HG03039 (cell line): ENCODE measurements around the gene ITGA2B.
A peak's percentile ranks its signal among the peaks of the same experiment; 100 is the strongest.
"Not testable (repeated sequence)": the region's sequence is repeated elsewhere in the genome, so short reads cannot be mapped to it uniquely, and the experiment has no call there.

Experiments
- ATAC-seq: cut with Tn5 transposase; IDR thresholded peaks from one replicate; pipeline ENCODE4 v1.9.1; 2021; ENCODE audit warnings: mild to moderate bottlenecking, moderate library complexity; ENCODE audit not compliant: unreplicated experiment

ITGA2B gene

DNA sequence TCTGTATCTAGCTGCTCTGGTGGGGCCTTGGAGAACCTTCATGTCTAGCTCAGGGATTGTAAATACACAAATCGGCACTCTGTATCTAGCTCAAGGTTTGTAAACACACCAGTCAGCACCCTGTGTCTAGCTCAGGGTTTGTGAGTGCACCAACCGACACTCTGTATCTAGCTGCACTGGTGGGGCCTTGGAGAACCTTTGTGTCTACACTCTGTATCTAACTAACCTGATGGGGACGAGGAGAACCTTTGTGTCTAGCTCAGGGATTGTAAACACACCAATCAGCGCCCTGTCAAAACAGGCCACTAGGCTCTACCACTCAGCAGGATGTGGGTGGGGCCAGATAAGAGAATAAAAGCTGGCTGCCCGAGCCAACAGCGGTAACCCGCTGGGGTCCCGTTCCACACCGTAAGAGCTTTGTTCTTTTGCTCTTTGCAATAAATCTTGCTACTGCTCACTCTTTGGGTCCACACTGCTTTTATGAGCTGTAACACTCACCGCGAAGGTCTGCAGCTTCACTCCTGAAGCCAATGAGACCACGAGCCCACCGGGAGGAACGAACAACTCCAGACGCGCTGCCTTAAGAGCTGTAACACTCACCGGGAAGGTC, 19.9 kb downstream of the ITGA2B start:
- not testable (repeated sequence) for ATAC-seq

DNA sequence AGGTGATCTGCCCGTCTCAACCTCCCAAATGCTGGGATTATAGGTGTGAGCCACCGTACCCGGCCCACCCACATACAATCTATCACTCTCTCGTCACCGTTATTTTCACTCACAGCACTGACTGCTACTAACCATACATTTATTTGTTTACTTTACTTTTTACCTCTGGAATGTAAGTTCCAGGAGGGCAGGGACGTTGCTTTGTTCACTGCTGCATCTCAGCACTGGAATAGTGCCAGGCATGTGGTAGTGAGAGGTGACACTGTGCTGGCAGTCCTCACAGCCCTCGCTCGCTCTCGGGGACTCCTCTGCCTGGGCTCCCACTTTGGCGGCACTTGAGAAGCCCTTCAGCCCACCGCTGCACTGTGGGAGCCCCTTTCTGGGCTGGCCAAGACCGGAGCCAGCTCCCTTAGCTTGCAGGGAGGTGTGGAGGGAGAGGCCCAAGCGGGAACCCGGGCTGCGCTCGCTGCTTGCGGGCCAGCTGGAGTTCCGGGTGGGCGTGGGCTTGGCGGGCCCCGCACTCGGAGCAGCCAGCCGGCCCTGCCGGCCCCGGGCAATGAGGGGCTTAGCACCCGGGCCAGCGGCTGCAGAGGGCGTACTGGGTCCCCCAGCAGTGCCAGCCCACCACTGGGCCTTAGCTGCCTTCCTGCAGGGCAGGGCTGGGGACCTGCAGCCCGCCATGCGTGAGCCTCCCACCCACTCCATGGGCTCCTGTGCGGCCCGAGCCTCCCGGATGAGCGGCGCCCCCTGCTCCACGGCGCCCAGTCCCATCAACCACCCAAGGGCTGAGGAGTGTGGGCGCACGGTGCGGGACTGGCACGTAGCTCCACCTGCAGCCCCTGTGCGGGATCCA, 20.8 kb downstream of the ITGA2B start:
- not testable (repeated sequence) for ATAC-seq

DNA sequence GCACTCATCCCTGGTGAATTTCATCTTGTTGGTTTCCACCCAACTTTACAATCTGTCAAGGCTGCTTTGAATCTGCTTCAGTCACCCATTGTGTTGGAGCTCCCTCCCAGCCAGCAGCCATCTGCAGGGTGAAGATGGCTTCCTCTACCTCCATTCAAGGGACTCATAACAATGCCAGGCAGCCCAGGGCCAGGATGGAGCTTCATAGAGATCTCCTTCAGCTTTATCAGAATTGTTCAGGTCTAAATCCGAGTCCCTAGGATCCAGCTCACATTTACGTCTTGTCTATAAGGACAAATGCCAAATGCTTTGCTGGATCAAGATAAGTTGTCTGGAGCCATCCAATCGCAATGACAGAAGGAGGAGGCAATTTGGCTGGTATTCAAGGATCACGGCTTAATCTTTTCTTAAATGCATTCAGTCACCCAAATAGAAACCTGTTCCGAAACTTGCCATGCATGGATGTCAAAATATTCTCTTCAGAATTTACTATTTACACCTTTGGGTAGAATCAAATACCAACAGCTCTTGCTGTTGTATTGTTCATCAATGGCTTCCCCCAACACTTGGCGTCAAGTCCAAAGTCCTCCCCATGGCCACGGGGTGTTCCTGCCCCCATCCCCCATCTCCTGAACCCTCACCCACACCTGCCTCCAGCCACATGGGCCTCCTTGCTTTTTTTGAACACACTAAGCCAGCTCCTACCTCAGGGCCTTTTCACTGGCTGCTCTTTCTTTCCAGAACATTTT, 22.0 kb downstream of the ITGA2B start:
- no peak for ATAC-seq

DNA sequence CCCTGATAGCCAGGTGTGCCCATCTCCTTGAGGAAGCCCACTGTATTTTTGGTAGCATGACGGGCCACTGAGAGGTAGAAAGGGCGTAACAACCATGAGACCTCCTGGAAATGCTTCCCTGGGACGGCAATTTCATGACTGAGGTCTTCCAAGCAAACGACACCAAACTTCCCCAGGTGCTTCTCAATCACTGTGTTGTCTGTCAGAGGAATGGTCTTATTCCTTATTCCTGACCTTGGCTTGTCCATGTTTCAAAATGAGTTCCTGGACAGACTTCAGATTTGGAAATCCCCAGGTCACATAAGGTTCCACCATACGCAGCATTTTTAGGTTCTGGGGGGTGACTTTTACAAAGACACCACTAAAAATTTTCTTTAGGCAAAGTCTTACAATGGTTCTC, 24.4 kb downstream of the ITGA2B start:
- ATAC-seq: not testable (repeated sequence)

DNA sequence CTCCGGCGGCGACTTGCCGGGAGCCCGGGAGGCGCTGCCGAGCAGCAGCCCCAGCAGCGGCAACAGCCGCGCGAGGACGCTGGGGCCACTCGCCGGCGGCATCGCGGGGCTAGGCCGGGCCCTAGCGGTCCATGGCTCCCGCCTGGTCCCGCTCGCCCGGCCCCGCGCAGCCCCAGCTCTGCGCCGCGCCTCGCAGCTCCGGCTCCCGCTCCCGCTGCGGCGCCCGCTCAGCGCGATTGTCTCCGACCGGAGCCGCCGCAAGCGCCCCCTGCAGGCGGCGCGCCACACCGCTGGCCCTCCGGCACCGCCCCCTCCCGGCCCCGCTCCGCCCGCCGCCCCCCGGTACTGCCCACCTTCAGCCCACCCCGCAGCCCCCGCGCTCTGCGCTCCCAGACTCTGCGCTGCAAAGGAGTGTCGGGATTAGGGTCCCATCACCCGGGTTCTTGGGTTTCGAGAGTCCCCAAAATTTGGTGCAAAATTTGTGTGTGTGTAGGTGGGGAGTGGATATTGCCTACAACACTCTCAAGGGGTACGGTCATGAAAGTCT, 25.8 kb downstream of the ITGA2B start, which contains the start of gene FAM171A2:
Gene FAM171A2, minus strand, starts transcription at position 241 of the 547 bp plus-strand sequence. Its CDS starts 139 bp downstream, at position 102.
- peak; percentile 47 for ATAC-seq

DNA sequence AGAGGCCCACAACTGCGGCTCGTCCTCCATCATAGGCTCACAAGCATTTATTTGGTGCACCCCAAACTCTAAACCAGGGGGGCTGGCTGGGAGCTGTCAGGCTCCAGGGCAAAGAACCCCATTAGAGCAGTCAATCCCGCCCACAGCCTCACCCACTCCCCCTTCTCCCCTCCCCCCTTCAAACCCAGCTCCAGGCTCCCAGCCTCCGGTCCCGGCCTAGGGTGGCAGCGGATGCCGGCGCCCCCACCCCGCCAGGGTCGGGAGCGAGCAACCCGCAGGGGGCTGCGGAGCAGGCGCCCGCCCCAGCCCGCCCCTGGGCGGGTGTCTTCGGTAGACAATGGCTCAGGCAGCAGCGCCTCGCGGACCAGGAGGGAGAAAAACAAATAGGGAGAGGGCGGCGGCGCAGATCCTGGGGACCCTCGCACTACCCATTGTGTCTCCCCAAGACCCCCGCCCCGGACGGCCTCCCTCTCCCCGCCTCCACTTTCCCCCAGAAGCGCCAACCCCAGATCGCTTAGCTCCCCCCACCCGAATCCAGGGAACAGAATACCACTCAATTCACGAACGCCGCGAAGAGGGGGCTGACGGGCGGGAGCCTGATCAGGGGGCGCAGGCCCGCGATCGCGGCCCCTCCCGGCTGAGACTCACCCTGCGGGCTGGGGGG, 26.4 kb downstream of the ITGA2B start:
- ATAC-seq: no peak

DNA sequence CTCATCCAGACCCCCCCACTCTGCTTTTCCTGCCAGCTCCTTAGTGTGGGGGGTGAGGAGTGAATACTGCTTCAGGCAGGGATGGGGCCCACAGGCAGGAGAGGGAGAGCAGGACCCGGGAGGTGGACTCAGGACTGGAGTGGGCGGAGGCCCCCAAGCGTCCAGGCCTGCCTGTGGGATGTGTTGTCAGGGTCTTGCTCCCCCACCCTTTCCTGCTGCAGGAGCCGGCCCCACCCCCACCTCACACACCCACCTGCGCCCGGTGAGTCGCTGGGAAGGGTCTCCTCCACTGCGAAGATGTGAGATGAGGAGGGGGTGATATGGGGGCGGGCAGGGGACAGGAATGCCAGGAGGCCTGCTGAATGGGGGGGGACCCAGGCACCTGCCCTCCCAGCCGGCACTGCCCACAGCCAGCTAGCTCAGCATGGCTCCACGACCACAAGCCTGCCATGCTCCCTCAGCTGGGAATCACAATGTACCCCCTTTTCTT, 26.9 kb downstream of the ITGA2B start:
- no peak for ATAC-seq

DNA sequence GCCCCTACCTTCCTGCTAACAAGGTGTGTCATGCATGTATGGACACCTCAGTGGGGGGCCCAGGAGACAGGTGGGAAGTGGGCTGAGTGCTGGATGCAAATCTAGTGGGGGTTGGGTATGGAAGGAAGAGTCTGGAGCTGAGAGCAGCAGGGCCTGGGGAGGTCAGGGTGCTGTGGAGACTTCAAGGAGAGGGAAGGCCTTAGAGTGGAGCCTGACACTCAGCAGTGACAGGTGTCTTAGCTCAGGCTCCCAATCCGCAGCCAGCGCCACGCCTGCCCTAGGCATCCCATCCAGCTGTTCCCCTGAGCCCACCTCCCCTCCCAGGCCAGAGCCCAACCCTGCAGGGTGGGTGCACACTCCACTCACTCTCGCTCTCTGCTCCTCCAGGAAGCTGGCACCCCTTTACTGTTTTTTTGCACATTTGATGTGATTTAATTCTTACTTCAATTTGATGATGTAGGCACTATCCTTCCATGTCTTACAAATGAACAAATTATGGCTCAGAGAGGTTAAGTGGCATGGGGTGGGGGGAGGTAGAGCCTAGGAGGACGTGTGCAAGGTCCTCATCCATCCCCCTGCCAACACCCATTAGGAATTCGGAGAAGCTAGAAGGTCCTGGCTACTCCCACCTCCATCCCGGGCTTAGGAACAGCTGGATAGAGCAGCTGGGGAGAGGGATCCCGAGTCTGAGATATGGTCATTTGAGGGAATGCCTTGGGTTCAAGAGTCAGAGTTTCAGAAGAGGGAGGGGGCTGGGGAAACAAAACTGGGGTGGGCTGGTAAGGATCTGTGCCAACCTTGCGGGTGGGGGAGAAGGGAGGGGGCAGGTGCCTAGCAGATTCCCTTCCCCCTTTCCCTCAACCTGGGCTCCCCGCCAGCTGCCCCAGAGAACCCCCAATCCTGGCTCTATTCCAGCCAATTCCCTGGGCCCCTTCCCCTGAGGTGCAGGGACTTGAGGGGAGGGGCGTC, 27.9 kb downstream of the ITGA2B start:
- no peak for ATAC-seq

DNA sequence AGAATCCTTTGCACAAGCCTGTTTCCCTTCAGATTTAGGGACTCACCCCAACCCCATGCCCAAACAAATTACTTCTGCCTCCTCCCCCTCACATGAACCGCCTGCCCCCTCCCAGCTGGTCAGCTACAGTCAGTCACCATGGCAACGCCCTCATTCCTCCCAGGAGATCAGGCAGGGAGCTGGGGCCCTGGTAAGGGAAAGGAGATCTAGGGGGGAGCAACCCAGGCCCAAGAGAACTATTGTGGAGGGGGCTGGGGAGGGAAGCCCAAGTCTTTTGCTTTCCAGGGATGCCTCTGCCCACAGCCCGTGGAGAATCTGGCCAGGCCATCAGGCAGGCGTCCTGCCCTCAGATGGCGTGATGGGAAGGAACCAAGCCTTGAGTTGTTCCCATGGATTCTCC, 28.6 kb downstream of the ITGA2B start:
- no peak for ATAC-seq

DNA sequence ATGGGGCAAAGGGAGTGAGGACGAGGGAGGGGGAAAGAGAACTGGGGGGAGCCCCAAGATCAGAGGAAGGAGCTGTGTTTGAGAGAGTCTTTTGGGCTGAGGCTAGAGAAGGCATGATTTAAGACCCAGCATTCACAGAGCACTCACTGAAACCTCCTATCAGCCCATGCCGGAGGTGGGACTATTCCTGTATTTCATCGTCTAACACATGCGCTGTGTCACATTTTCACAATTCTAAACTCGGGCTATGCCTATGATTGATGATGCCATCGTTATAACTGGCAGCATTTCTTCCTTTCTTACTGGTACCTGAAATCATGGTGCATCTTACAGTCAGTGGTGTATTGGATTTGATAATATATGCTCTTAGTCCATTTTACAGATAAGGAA, 29.3 kb downstream of the ITGA2B start:
- no peak for ATAC-seq

DNA sequence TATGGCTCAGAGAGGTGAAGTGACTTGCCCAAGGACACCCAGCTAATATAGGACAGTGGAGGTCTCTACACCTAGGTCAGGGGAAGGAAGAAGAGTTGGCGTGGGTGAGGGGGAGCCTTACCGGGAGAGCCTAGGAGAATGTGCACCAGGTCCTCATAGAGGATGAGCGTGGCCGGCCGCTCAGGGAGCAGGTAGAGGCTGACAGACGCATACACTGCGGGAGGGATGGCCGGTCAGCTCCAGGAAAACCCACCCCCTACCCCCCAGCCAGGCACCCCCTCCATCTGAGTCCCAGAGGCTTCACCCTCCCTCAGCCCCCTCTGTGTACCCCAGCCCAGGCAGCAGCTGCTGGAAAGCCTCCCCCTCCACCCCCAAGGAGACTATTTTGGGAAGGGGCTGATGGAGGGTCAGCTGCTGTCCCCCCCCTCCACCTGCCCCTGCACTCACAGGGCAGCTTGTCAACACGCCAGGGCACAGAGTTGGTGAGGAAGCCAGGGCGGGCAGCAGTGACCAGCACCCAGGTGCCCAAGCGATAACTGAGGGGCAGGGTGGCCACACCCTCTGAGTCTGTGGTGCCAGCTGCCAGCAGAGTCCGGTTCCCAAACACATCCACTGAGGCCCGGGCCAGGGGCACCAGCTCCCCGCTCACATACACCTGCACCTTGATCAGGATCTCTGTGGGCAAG, 29.8 kb downstream of the ITGA2B start:
- ATAC-seq: no peak

DNA sequence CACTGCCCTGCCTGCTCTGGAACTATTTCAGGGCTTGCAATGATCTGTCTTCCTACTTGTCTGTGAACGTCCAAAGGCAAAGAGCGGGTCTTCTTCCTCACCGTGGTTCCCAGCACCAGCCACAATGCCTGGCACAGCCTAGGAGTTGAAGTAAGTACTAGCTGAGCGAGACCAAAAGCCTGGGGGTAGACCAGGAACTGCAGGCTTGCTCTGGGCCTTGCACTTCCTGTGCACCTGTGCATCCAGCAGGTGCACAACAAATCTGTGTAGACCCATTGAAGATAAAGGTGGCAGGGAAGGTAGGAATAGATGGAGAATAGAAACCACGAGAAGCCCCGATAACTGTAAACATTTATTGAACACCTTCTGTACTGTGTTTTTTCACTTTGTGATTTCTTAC, 30.4 kb downstream of the ITGA2B start:
- no peak for ATAC-seq

DNA sequence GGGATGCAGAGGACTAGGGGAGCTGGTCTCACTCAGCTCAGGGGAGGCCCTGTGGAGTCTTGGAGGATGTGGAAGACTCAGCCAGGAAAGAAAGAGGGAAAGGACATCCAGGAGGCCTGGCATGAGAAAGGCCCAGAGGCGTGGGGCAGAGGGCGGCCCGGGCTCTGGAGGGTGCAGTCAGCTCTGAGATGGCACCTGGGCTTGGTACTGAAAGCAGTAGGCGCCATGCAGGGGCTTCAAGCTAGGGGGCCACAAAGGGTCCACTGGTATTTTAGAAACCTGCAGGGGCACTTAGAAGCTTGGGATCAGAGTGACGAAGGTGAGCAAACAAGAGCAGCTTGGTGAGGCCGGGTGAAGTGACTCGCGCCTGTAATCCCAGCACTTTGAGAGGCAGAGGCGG, 31.4 kb downstream of the ITGA2B start:
- ATAC-seq: no peak

DNA sequence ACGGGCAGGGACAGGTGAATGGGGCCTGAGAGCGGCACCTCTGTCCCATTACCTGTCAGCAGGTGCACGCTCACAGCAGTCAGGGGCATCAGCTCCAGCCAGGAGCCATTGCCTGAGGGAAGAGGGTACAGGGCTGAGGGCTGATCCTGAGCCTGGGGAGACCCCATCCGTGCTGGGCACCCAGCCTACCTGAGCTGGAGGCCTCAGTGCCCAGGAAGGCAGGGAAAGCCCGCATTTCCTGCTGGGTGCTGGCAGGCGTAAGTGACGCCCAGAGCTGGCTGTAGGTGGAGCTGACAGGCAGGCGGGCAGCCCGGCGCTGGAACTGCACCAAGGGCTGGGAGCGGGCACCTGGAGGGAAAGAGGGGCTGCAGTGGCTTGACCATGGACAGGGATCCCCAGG, 33.2 kb downstream of the ITGA2B start:
- no peak for ATAC-seq

DNA sequence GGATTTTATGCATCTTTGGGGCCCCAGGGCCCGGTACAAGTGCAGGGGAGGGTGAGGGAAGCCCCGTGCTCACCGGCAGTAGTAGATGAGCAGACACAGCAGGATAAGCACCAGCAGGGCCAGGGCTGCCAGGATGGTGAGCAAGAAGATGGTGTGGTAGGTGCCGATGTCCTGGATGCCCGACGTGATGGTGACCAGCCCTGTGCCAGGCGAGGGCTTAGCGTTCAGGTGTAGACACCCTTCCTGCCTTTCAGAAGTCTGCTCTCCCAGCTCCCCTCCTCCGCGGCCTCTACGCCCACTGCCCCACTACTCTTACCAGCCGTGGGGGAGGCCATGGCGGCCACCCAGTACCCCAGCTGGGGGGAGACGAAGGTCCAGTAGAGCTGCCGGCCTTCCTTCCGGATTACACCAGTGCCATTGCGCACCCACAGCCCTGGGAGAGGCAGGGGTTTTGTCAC, 33.8 kb downstream of the ITGA2B start:
- no peak for ATAC-seq

DNA sequence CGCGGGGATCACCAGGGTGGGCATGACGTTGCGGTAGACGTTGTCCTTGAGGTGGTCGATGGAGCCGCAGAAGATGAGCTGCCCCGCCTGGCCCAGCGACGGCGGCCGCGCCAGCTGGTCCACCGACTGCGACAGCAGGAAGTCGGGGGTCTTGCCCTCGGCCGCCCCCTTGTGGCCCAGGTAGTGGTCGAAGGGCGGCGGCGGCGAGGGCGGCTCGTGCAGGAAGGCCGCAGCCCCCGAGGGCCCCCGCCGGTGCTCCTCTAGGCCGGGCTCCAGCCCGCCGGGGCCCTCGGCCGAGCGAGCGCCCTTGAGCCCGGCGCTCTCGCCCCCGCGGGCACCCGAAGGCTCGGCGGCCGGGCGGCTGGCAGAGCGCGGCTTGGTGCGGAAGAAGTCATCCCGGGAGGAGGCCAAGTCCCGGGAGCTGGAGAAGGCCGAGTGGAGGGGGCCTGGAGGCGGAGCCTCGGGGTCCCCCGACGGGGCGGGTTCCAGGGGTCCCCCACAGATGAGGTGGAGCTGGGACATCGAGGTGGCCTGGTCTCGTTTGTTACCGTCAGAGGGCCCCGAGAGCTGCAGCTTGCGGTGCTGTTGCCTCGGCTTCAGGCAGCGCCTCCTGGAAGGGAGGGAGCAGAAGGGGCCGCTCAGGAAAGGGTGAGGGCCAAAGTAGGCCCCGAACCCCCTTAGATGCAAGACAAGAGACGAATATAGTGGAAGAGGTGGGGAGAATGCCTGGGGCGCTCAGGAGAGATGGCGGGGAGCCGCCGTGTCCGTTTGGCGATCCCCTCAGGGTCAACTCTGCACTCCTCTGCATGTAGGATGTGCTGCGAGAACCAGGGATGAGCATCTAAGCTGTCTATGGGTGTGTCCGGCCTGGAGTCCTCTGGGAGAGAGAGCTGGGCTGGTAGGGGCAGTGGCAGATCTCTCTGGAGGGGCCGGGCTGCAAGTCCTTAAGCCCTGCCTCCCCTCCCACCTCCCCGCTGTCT, 34.6 kb downstream of the ITGA2B start:
- ATAC-seq: no peak

DNA sequence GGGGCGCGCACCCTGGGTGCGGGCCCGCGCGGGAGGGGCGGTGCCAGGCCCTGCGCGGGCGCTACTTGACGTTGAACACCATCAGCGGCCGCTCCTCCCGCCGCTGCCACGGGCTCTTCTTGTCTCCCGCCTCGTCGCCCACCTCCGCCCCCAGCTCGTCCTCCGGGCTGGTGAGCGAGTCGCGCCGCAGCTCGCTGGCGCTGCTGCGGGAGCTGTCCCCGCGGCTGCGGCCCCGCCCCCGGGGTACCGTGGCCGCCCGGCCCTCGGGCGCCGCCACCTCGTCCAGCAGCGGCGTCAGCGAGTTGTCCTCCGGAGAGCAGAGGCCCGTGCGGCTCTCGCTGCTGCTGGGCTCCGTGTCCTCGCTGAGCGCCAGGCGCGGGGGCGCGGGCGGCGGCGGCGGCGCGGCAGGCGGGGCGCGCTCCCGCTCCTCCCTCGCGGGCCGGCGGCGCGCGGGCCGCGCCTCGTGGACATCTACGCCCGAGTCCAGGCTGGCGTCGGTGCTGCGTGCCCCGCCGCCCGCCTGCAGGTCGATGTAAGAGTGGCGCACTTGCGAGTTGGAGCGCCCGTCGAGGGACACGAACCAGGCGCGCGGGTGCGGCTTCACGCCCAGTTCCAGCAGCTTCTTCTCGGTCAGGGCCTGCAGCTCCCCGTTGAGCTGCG, 35.6 kb downstream of the ITGA2B start:
- ATAC-seq: no peak
